Measurements from ENCODE around the gene KRT1.

The KRT1 gene

DNA sequence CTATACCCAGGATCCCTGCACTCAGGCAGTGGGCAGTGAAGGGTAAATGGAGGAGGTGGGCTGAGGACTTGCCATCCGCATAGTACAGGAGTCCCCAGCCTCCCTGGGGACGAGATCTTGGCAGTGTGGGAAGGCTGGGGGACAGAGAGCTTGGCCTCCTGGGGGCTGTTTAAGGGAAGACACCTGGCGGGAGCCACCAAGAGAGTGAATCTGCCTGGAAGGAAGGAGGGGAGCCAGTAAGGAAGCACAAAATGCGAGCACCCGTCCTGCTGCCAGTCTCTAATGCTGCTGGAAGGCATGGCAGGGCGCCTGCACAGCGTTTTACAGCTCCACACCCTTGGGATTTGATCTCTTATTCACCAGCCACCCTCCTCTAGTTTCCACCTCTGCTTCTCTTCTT lies 20.8 kb downstream of the KRT1 start:
- DNase-seq: no peak

DNA sequence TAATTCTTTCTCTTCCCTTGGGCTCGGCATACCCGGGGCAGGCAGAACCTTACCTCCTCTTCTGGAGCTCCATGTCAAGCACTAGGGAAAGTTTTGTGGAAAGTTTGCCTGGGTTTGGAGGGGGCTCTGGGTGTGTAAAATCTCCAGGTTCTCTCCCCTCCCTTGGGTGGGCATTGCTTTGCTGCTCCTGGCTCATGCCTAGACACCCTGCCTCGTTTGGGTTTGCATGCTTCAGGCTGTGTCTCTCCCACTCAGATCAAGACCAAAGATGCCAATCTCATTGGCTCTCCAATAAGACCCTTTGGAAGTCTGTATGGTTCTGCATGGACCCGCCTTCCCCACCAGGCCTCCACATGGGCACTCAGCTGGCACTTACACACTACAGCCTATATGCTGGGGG lies 22.0 kb downstream of the KRT1 start:
- no peak for DNase-seq

DNA sequence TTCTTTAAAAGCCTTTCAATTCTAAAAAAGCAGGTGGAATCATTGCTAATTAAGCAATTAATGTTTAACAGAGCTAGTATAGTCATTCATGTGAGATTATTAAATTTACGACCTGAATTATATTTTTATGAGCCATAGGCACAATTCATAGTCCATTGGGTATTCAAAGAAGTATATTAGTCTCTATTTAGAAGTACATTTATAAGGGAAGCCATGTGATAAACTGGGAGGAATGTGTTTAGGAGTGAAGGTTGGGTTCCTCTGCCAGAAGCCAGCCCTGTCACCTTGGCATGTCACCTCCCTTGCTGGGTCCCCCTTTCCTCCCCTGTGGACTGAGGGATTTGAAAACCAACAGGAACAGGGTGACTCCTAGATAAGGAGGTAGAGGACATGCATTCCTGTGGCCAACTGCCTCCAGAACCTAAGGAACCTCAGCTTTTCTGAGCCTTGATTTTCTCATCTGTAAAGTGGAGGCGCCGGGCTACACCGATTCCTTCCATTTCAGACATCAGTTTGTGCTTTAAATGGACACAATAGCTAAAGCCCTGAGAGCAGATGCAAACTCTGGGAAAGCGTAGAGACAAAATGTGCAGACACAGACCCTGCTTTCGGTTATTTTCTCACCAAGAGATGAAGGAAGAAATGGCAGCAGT lies 22.8 kb downstream of the KRT1 start:
- DNase-seq: peak; percentile 22

DNA sequence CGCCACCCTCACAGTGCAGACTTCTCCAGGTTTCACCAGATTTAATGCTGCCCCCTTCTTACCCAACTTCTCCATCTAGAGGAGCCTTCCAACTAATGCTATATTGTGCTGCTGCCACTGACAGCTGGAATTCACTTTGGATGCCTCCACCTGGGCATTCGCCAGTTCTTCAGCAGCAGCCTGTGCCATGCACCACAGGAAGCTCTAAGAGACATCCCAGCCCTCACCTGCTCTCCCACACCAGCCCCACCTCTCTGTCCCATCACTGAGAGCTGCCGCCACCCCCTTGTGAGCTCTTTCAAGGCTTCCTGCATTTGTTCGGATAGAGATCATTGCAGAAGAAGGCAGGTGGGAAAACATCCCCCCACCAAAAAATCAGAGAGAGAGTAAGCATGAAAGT lies 23.6 kb downstream of the KRT1 start:
- no peak for DNase-seq

DNA sequence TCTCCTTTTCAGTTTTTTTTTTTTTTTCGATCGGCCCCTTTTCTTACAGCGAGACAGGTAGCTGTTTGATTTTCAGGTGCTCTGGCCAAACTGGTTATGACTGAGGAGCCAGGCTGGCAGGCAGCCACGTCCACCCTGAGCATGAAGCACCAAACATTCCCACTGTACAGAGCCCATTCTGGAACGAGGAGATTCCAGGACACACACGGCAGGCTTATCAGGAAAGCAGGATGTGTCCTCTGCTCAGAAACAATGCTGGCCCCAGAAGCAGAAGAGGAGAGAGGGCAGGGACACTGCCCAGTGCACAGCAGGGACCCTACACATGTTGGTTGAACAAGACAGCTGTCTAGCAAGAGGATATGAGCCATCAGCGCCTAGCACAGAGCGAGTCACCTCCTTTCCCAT lies 24.5 kb downstream of the KRT1 start:
- no peak for DNase-seq

DNA sequence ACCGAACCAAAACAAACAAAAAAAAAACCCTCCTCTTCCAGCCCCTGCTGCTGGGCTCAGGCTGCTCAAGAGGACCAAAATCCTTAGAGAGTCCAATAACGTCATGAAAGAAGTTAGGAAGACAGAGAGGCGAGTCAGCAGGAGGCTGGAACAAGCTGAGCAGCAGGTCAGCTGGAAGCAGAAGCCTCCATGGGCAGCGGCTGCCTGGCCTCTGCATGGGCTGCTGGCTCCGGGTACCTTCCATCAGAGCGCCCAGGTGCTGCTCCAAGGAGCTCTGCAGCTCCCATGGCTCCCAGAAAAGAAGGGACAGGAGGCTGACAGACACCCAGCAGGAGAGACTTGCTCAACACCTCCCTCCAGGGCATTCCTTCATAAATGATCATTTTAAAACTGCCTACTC lies 25.0 kb downstream of the KRT1 start:
- no peak for DNase-seq

DNA sequence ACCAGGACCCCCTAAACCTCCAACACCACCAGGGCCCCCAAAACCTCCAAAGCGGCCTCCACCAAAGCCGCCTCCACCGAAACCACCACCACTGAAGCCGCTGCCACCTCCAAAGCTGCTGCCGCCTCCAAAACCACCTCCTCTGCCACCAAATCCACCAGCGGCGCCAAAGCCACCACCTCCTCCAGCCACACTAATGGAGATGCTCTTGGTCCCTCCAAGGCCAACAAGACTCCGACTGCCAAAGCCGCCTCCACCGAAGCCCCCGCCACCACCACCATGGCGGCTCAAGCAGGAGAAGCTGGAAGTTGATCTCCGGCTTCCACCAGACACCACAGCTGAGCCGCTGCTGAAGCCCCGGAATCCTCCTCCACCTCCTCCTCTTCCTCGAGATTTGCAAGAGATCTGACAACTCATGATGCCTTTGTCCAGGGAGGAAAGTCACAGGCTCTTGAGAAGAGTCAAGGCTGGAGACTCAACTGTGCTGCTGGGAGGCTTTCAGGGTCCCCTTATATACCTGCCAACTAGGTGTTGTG lies 28.4 kb downstream of the KRT1 start, which contains the start of gene KRT2:
Gene KRT2, minus strand, starts transcription at position 486 of the 536 bp plus-strand sequence. Its CDS starts 69 bp downstream, at position 417.
- DNase-seq: no peak

DNA sequence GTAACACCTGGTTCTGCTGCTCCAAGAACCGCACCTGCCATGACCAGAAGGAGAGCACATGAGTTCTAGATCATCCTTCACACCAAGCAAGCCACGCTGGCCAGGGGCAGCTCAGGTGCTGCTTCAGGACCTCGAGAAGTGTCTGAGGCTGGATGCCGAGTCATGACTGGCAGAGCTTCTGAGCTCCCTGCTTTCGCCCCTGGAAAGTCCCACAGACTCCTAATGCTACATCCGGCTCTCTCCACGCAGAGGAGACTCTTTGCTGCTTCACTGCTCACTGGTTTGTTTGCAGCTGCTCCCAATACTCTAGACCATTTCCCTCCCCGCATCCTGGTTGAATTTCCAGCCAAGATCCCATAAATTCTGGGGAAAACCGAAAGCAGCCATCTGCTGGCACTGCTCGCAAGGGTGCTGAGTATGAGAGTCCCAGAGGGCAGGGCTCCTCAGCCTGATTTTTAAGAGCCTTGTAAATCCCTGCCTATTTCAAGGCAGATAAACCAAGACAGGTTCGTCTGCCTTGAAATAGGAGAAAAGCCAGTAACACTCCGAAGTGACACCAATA lies 29.6 kb downstream of the KRT1 start:
- DNase-seq: peak; percentile 46

DNA sequence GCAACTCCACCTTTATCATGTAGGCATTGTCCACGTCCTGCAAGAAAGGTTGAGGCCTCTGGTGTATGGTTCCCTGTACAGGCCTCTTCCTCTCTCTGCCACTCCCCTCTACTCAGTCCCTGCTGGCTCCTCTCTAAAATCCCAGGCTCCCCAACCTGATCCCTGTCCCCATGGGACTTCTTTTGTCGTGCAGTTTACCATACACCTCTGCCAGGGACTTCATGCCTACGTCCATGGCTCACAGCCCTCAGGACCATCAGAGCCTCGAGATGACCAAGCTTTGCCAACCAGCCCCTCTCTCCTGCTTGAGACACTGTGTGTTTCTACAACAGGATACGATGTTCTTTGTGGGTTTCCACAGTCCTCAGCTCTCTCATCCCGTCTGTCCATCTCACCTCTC lies 31.1 kb downstream of the KRT1 start:
- DNase-seq: no peak

DNA sequence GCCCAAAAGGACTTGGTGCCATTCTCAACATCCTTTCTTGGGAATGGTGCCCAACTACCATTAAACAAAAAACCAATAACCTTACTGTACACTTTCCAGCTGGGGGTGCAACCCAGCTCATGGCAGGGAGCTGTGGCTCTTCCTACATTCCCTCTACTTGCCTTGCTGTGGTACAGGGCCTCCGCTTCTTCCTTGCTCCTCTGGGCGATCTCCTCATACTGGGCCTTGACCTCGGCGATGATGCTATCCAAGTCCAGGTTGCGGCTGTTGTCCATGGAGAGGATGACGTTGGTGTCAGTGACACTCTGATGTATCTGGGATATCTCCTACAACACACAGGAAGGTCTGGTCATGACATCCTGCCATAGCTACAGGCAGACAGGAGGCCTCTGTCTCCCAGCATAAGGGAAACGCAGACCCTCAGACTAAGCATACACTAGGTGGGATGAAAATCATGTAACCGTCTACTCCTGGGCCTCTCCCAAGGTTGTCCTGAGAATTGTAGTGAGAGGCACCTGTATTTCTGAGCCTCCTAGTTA lies 32.1 kb downstream of the KRT1 start:
- DNase-seq: no peak

DNA sequence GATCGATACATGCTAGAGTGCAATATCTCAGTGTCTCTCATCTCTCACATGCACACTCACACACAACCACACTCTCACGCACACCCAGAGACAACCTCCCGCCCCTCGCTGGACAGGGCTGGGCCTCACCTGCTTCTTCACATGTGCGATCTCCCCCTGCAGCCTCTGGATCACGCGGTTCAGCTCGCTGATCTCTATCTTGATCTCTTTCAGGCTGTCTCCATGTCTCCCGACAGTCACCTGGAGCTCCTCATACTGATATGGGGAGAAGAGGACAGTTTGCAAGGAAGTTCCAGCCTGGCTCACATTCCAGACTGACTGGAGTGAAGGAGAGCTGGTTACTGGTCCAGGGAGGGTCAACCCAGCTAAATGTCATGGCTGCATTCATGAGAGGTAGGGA lies 32.6 kb downstream of the KRT1 start:
- no peak for DNase-seq

DNA sequence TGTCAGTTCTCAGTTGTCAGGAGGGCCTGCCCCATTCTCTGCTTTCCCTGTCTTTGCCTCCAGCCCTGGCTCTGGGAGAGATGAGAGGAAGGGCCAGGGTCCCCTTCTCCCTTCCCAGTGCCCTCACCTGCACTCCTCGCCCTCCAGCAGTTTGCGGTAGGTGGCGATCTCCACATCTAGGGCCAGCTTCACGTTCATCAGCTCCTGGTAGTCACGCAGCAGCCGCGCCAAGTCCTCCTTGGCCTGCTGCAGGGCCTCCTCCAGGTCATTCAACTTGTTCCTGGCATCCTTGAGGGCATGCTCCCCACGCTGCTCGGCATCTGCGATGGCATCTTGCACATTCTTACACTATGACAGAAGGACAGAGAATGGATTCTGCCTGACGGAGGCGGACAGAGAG lies 33.6 kb downstream of the KRT1 start:
- no peak for DNase-seq

DNA sequence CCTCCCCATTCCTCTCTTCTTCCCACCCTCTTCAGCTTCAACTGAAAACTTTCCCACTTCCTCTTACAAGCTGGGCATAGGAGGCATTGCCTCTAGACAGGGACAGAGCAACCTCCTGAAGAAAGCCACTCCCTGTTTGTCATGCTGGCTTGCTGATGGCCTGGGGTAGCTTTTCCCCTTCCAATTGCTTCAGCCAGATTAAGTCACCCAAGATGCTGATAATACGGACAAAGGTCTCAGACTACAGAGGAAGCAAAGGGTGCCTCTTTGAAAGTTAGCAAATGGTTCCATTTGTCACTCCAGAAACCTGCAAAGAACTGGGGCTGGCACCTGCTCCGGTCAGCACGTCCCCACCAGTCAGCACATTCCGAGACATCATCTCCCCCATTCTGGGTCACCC lies 34.2 kb downstream of the KRT1 start:
- DNase-seq: no peak

DNA sequence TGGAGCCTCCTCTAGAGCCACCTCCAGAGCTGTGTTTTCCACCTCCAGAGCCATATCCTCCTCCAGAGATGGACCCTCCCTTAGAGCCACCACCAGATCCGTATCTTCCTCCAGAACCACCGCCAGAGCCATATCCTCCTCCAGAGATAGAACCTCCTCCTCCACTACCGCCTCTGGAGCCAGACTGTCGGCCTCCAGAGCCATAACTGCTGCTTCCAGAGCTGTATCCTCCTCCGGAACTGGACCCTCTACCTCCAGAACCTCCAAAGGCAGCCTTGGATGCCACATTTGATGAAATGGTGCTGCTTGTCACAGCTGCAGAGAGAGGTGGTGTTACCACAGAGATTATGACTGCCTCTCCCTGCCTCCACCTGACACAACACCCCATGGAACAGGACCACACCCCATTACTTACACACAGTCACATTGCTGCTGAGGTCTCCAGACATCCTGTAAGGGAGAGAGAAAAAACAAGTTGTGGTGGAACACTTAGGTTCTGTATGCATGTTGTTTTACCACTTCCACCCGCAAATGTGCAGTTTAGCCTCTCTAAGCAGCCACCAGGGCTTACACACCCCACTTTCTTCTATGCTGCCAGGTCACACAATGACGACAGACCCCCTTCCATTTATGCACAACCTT lies 35.0 kb downstream of the KRT1 start:
- no peak for DNase-seq

DNA sequence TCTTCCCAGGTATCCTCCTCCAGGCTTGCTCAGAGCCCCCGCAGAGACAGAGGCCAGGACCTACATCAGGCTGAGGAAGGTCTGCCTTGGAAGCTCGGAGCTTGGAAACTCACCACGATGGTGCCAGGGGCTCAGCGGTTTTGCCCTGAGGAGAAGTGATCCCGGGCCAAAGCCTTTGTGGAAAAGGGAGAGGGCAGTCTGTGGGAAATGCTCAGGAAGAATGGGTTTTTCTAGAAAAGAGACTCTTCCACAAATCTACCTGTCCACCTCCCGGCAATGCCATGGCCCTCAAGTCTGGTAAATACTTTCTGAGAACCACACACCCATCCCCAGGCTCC lies 36.2 kb downstream of the KRT1 start:
- no peak for DNase-seq

DNA sequence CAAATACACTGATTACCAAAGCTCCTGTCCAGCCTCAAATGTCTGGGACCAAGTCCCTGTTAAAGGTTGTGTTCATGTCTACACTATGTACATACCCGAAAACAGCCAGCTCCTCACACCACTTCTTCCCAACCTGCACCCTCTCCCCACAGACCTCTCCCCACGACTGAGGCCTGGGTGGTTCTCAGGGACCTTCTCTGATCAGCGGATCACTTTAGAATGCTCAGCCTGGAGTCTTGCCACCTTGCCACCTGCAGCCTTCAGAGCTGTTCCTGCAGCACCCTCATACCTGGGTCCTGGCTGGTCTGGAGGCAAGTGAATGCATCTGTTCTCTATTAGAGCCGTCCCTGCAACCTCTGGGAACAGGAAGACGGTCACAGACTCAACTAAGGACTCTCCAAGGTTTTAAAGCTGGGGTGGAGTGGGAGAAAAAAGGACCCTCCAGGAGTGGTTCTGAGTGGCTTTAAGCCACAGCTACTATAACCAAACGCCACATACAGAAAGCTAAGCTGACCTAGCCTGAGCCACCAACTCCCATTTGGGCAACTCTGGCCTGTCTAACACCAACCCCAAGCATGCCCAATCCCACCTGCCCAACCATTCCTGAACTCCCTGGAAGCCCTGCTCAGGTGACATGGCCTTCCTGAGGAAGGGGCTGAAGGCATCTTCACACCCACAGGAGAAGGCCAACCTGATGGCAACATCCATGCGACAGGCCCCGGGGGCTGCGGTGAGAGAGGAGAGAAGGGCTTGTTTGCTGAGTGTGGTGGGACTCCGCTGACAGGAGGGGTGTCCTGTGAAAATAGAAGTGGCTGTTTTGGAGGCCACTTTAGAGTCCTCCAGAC lies 36.8 kb downstream of the KRT1 start:
- DNase-seq: no peak

DNA sequence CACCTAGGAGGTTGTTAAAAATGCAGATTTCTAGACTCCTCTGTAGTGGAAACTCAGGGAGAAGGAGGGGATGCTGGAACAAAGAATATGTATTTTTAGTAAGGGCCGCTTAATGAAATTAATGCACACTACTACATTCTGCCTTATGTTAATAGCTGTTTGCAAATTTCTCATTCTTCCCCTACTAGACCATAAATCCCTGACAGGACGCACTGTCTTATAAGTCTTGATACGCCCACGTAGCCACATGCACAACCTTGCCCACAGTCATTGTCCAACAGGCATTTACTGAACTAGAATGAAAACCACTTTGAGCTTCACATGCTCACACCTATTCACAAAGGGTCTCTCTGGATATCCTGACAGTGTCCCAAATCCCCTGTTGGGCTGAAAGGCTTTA lies 38.7 kb downstream of the KRT1 start:
- DNase-seq: no peak

DNA sequence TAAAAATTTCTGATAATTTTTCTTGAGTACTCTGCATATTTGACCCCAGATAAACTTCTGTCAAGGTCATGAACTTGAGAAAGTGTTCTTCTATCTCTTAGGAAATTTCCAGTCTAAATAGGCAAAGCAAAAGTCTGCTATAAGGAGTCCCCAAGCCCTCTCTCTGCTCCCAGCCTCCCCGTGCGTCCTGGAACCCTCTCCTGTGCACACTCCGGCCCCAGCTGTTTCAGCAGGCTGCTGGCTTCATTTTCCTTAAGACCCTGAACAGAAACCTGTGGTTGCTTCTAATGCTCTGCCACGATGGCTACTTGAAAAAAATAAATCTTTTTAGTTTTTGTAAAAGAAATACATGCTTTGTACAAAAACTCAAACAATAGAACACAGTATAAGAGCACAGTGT lies 42.9 kb downstream of the KRT1 start:
- DNase-seq: no peak

DNA sequence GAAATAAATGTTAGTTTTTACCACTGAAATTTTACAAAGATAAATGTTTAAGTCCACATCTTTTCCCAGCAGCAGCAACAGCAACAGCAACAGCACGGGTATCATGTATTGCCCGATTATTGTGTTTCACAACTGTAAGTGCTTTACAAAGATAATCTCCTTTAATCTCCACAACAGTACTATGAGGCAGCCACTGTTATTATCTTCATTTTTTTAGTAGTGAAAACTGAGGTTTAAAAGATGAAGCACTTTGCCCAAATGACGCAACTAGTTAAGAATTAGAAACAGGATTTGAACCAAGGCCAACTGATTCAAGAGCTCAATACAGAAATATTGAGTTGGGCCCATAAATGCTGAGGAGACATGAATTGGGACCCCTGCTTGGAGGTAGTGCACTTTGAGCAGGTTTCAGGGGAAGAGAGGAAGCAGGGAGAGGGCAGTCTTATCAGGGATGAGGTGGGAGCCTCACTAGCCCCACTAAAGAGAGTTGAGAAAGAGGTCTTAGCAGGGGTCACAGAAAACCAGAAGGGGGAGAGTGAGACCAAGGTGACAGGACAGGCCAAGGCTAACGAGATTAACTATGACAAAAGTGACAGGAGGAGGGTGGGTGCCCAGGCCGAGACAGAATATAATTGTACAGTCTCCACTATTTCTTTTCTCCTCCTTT lies 43.5 kb downstream of the KRT1 start:
- no peak for DNase-seq

DNA sequence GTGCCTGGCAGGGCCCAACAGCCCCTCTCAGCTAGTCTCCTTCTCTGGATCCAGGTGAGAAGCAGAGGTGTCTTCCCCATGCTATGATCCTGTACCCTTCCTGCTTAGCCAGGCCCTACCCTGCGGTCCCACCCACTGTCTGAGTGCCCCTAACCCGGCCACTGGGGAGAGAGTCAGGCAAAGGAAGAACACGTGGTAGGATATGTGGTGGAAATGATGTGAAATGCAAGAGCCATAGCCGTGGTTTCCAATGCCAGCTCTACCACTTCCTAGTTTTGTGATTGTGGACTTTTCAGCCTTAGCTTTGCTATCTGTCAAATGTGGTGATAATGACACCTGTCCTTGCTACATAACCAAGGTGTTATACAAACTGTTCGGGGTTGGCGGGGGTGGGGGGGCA lies 44.0 kb downstream of the KRT1 start:
- DNase-seq: no peak

DNA sequence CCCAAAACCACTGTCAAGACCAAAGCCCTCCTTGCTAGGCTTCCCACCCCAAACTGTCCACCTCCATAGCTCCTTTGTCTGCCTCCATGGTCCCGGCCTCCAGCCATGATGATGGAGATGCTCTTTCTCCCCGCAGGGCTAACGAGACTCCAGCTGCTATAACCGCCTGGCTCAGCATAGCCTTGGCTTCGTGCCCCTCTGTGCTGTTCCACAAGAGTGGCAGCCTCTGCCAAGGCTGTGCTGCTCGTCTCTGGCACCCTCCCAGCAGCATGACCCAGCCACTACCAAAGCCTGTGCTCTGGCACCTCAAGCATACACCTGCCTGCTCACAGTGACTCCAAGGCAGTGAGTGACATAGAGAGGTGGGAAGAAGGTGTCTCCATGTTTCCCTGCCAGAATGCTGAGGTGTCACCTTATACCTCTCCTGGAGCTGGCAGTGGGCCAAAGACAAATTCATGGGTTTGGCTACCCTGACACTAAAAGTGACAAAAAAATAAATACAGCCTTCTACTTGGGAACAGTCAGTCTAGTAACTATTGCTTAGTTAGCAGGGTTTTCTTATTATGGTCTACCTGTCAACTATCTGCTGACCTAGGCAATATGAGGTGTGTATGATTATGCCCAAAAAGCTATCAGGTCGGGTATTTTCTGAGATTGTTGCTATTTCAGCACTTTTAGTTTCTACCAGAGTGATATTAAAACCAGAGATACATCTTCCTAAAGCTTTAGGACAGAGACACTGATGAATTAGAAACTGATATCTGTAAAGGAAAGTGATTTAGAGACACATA lies 45.7 kb downstream of the KRT1 start:
- DNase-seq: peak; percentile 84

DNA sequence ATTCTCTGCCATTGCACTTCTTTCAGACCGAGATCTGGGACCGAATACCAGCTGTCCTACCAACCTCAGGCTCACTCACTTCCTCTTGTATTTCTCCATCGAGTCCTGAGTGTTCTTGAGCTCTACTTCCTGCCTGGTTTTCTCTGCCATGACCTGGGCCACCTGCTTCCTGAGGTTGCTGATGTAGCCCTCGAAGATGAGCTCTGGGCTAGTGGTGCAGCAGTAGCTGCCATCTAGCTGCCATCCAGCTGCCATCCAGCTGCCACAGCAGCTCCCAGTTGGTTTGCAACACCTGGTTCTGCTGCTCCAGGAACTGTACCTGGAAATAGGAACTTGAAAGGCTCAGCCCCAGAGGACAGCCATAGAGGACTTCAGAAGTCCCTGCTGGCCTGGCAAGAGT lies 46.8 kb downstream of the KRT1 start:
- DNase-seq: no peak
